A673 (cell line): Measurements from ENCODE around the gene KCTD2. TPM values are rescaled to one million over a fixed set of nuclear protein-coding genes. Genes with fewer than 3 reads are reported as not detected.

Experiments
- BruUV-seq: library from RNA; stranded (reverse); fragments of 400-500 nt; replicated peaks from 2 replicates; lab custom pipeline; 2021; lab: Mats Ljungman, UMichigan
- CTCF ChIA-PET: fragments of 300-600 bp; sonication (Branson Sonifier 250); formaldehyde crosslinking; loops from one replicate; lab custom pipeline; 2022; ENCODE audit warnings: antibody characterized with exemption; lab: Charles Lee
- POLR2A ChIA-PET: fragments of 300-600 bp; sonication (Branson Sonifier 250); formaldehyde crosslinking; loops from one replicate; lab custom pipeline; 2022; ENCODE audit warnings: antibody characterized with exemption; ENCODE audit not compliant: low non-redundant PET; lab: Charles Lee
- DNase-seq: peaks from one replicate; pipeline ENCODE4 v3.0.0-alpha.2; 2015; ENCODE audit warnings: low spot score
- H3K27ac ChIP-seq: fragments of 200-600 bp; sonication (generic); 2 replicates; pipeline ENCODE4 v1.5.1; 2016; ENCODE audit warnings: mixed run types, low read depth, mild to moderate bottlenecking, mixed read lengths, antibody characterized with exemption, low read length; ENCODE audit not compliant: poor library complexity, severe bottlenecking
- H3K27me3 ChIP-seq: fragments of 200-600 bp; sonication (generic); replicated peaks from 2 replicates; pipeline ENCODE4 v1.6.1; 2017; ENCODE audit warnings: mixed run types, low read depth, mild to moderate bottlenecking, mixed read lengths, antibody characterized with exemption, low read length; ENCODE audit not compliant: insufficient read depth, poor library complexity
- H3K36me3 ChIP-seq: fragments of 200-600 bp; sonication (generic); 2 replicates; pipeline ENCODE4 v1.6.1; 2016; ENCODE audit warnings: mixed run types, mild to moderate bottlenecking, mixed read lengths, antibody characterized with exemption, low read length; ENCODE audit not compliant: insufficient read depth, poor library complexity, severe bottlenecking
- H3K4me1 ChIP-seq: fragments of 200-600 bp; sonication (generic); 2 replicates; pipeline ENCODE4 v1.6.1; 2017; ENCODE audit warnings: mixed run types, mild to moderate bottlenecking, mixed read lengths, antibody characterized with exemption, low read length; ENCODE audit not compliant: insufficient read depth, poor library complexity, severe bottlenecking
- H3K4me3 ChIP-seq: fragments of 200-600 bp; sonication (generic); 2 replicates; pipeline ENCODE4 v1.5.1; 2016; ENCODE audit warnings: low read depth, mixed run types, mild to moderate bottlenecking, mixed read lengths, low read length; ENCODE audit not compliant: poor library complexity, severe bottlenecking
- H3K9me3 ChIP-seq: fragments of 200-600 bp; sonication (generic); 2 replicates; pipeline ENCODE4 v1.6.1; 2016; ENCODE audit warnings: mixed run types, low read depth, mild to moderate bottlenecking, mixed read lengths, antibody characterized with exemption, low read length; ENCODE audit not compliant: poor library complexity, severe bottlenecking
- EZH2 ChIP-seq: fragments of 200-600 bp; sonication (generic); IDR thresholded peaks from 2 replicates; pipeline ENCODE4 v1.6.1; 2017; ENCODE audit warnings: borderline replicate concordance, low read depth, mild to moderate bottlenecking, mixed read lengths, antibody characterized with exemption, low read length; ENCODE audit not compliant: poor library complexity, severe bottlenecking
- intact Hi-C: fragments of 100-400 bp; cut with micrococcal nuclease; formaldehyde crosslinking; loops from one replicate; pipeline ENCODE4 v1.10.0; 2022; ENCODE audit not compliant: unreplicated experiment
- total RNA-seq: library from RNA; stranded (reverse); gene quantifications from 2 replicates; pipeline ENCODE4 v1.2.3, GENCODE V29; 2021
- TF ChIP-seq, protein P1 (sequence below): fragments of 300-800, 200-600 bp; sonication (generic); conservative IDR thresholded peaks from 2 replicates; pipeline ENCODE4 v1.5.1; 2017; ENCODE audit warnings: low read depth, mild to moderate bottlenecking, antibody characterized with exemption, low read length, moderate library complexity, mixed read lengths

Gene KCTD2
- total RNA-seq, 1 experiment from 2014 or later: 25.6 TPM

DNA sequence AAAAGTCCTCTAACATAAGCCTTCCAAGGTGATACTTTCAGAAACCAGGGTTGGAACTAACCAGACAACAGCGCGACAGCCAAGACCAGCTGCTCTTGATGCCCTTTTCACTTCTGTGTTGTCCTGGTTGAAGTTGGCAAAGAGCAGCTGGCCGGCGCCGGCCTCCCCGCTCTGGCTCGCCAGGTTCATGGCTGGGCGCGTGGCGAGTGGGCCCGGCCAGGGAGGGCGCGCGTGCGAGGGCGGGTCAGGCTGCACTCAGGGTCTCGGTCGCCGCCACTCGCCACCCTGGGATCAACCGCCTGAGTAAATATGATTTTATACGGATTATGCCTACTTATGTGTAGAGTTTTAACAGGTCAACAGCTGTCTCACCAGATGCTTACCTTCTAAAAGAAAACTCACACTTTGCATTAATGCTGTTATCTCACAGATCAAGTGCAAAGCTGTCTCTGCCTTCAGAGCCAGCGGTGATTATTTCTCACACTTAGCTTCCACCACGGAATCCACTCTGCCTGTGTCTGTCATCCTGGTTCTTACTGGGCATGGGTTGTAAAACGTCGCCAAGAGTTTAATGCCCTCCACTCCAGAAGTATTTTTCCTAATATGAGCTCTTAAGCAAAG, 13.5 kb downstream of the KCTD2 start:
- H3K4me1 ChIP-seq: no peaks in the 10 kb centered on the region
- no peak overlapping the region for H3K27ac ChIP-seq
- TF ChIP-seq, protein P1, sequence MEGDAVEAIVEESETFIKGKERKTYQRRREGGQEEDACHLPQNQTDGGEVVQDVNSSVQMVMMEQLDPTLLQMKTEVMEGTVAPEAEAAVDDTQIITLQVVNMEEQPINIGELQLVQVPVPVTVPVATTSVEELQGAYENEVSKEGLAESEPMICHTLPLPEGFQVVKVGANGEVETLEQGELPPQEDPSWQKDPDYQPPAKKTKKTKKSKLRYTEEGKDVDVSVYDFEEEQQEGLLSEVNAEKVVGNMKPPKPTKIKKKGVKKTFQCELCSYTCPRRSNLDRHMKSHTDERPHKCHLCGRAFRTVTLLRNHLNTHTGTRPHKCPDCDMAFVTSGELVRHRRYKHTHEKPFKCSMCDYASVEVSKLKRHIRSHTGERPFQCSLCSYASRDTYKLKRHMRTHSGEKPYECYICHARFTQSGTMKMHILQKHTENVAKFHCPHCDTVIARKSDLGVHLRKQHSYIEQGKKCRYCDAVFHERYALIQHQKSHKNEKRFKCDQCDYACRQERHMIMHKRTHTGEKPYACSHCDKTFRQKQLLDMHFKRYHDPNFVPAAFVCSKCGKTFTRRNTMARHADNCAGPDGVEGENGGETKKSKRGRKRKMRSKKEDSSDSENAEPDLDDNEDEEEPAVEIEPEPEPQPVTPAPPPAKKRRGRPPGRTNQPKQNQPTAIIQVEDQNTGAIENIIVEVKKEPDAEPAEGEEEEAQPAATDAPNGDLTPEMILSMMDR: no peak
- no peak for TF ChIP-seq EZH2
- no peak for DNase-seq
- no peak overlapping the region for H3K4me3 ChIP-seq
- no TSS peak for BruUV-seq
- H3K27me3 ChIP-seq: no peaks in the 10 kb centered on the region
- no peaks in the 10 kb centered on the region for H3K9me3 ChIP-seq
- intact Hi-C loops: no loop called here
- peaks cover 40% of the 10 kb centered on the region for H3K36me3 ChIP-seq
- ChIA-PET CTCF (interaction anchor here (0.6 kb wide), 1 partner anchor 18 kb away, joined by 5 read pairs; no protein-coding TSS in a partner anchor), POLR2A (no interaction called here)

DNA sequence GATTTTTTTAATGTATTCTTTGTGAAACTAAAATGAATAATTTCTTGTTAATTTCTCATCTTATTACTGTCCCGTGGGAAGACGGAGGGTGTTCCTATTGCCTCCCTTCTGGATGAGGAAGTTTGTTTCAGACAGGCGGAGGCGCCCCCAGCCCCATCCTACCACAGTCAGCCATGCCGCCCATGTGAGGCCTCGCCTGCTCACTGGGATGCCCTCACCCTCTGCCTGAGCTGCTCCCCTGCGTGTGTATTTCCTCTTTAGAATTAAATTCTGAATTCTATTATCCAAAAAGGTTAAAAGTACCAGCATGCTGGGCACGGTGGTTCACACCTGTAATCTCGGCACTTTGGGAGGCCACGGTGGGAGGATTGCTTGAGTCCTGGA, 14.0 kb downstream of the KCTD2 start:
- Histone ChIP-seq H3K9me3 (no peaks in the 10 kb centered on the region), H3K27ac (no peak overlapping the region), H3K4me1 (no peaks in the 10 kb centered on the region), H3K36me3 (peaks cover 40% of the 10 kb centered on the region), H3K27me3 (no peaks in the 10 kb centered on the region), H3K4me3 (no peak overlapping the region)
- POLR2A ChIA-PET: no interaction called here
- TF ChIP-seq, protein P1: no peak
- no peak for TF ChIP-seq EZH2
- intact Hi-C loops: no loop called here
- no peak for DNase-seq
- BruUV-seq: no TSS peak
- CTCF ChIA-PET: no interaction called here

DNA sequence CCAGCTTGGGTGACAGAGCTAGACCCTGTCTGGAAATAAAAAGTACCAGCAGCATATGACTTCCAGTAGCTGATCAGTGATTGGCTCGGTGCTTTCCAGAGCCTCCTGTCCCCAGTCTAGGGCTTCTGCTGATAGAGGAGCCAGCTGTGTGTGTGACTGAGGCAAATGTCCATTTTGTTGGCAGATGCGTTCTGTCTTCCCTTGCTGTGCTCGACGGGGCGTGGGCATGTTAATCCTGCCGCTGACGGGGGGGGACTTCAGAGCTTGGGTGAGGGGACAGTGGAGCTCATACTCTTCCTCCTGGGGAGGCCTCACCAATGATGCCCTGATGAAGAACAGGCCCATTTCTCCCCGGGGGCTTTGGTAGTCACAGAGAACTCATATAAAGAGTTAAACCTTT, 14.6 kb downstream of the KCTD2 start:
- H3K4me1 ChIP-seq: no peaks in the 10 kb centered on the region
- H3K27ac ChIP-seq: no peak overlapping the region
- intact Hi-C loops: no loop called here
- peaks cover 35% of the 10 kb centered on the region for H3K36me3 ChIP-seq
- H3K4me3 ChIP-seq: no peak overlapping the region
- CTCF ChIA-PET: no interaction called here
- DNase-seq: no peak
- no peaks in the 10 kb centered on the region for H3K9me3 ChIP-seq
- BruUV-seq: no TSS peak
- H3K27me3 ChIP-seq: no peaks in the 10 kb centered on the region
- POLR2A ChIA-PET: no interaction called here
- no peak for TF ChIP-seq EZH2
- TF ChIP-seq, protein P1: no peak
